ENCODE measurements around the gene MUC13. TPM values are rescaled to one million over a fixed set of nuclear protein-coding genes. Genes with fewer than 3 reads are reported as not detected.

The MUC13 gene
- not detected for polyA plus RNA-seq (2013, experiment 1 of 2)
- not detected for polyA plus RNA-seq (2013, experiment 2 of 2)

GRCh38 chr3:124934577-124934976 is at the start of gene MUC13:
TSS of gene MUC13 (minus strand) at chr3:124934751. CDS start at chr3:124934712, 39 bp downstream.
- H3K27me3 ChIP-seq (ENCODE audit: insufficient read depth, low read length): no peaks in the 10 kb centered on the region
- no peak within 1 kb of the TSS for H3K27ac ChIP-seq (ENCODE audit: low read depth, low read length)
- no peaks in the 10 kb centered on the region for H3K36me3 ChIP-seq (ENCODE audit: insufficient read depth, low read length)
- H3K4me3 ChIP-seq (ENCODE audit: low read length): no peak within 1 kb of the TSS
- H3K9me3 ChIP-seq (ENCODE audit: insufficient read depth, low read depth, low read length): no peaks in the 10 kb centered on the region
- H3K9ac ChIP-seq (ENCODE audit: low read depth, low read length): no peak within 1 kb of the TSS
- WGBS: 96% methylated on average over 5 of the region's 5 CpGs
- no peaks in the 10 kb centered on the region for H3K4me1 ChIP-seq (ENCODE audit: insufficient read depth, low read length)

GRCh38 chr3:124982855-124983254 is 48.3 kb upstream of the MUC13 start:
- Histone ChIP-seq H3K9me3 (ENCODE audit: insufficient read depth, low read depth, low read length) (no peaks in the 10 kb centered on the region), H3K9ac (ENCODE audit: low read depth, low read length) (no peak overlapping the region), H3K4me1 (ENCODE audit: insufficient read depth, low read length) (no peaks in the 10 kb centered on the region; the same call in 1 of the 2 replicates), H3K27me3 (ENCODE audit: insufficient read depth, low read length) (no peaks in the 10 kb centered on the region), H3K4me3 (ENCODE audit: low read length) (no peak overlapping the region), H3K27ac (ENCODE audit: low read depth, low read length) (no peak overlapping the region), H3K36me3 (ENCODE audit: insufficient read depth, low read length) (peaks cover 2% of the 10 kb centered on the region; the same call in 1 of the 2 replicates)
- 94% methylated on average over 2 of the region's 2 CpGs for WGBS

DNA sequence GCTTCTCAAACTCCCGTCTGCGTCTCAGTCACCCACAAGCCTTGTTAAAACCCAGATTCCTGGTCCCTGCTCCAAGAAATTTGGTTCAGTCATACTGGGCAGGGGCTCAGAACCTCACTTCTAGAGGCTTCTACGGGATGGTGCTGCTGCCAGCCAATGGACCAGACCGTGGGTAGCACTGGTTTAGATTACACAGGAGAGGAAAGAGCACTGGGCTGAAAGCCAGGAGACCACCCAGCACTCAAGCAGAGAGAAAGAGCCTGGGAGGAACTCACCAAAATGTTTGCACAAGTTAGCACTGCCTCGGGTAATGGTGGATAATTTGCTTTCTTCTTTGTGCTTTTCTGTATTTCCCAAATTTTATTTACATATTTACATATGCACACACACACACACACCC is 46.9 kb upstream of the MUC13 start:
- WGBS: 95% methylated on average over 5 of the region's 5 CpGs
- Histone ChIP-seq H3K27me3 (ENCODE audit: insufficient read depth, low read length) (no peaks in the 10 kb centered on the region), H3K27ac (ENCODE audit: low read depth, low read length) (no peak overlapping the region), H3K4me3 (ENCODE audit: low read length) (no peak overlapping the region), H3K4me1 (ENCODE audit: insufficient read depth, low read length) (no peaks in the 10 kb centered on the region; the same call in 1 of the 2 replicates), H3K9me3 (ENCODE audit: insufficient read depth, low read depth, low read length) (no peaks in the 10 kb centered on the region), H3K9ac (ENCODE audit: low read depth, low read length) (no peak overlapping the region), H3K36me3 (ENCODE audit: insufficient read depth, low read length) (peaks cover 2% of the 10 kb centered on the region; the same call in 1 of the 2 replicates)

GRCh38 chr3:124978627-124979026 is 44.1 kb upstream of the MUC13 start:
- H3K4me3 ChIP-seq (ENCODE audit: low read length): no peak overlapping the region
- peaks cover 2% of the 10 kb centered on the region; the same call in 1 of the 2 replicates for H3K36me3 ChIP-seq (ENCODE audit: insufficient read depth, low read length)
- no peak overlapping the region for H3K9ac ChIP-seq (ENCODE audit: low read depth, low read length)
- 92% methylated on average over 5 of the region's 7 CpGs for WGBS
- no peaks in the 10 kb centered on the region for H3K9me3 ChIP-seq (ENCODE audit: insufficient read depth, low read depth, low read length)
- H3K4me1 ChIP-seq (ENCODE audit: insufficient read depth, low read length): no peaks in the 10 kb centered on the region
- no peak overlapping the region for H3K27ac ChIP-seq (ENCODE audit: low read depth, low read length)
- H3K27me3 ChIP-seq (ENCODE audit: insufficient read depth, low read length): no peaks in the 10 kb centered on the region

DNA sequence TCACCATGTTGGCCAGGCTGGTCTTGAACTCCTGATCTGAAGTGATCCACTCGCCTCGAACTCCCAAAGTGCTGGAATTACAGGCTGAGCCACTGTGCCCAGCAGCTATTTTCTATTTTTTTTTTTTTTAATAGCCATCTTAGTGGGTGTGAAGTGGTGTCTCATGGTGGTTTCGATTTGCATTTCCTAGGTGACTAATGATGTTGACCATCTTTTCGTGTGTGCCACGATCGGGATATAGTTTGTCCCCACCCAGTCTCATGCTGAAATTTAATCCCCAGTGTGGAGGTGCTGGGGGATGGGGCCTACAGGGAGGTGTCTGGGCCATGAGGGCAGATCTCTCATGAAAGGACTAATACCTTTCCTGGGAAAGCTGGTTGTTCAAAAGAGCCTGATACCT is 41.8 kb upstream of the MUC13 start:
- Histone ChIP-seq H3K9ac (ENCODE audit: low read depth, low read length) (no peak overlapping the region), H3K36me3 (ENCODE audit: insufficient read depth, low read length) (peaks cover 10% of the 10 kb centered on the region; the same call in 1 of the 2 replicates), H3K27me3 (ENCODE audit: insufficient read depth, low read length) (no peaks in the 10 kb centered on the region), H3K4me1 (ENCODE audit: insufficient read depth, low read length) (no peaks in the 10 kb centered on the region), H3K27ac (ENCODE audit: low read depth, low read length) (no peak overlapping the region), H3K4me3 (ENCODE audit: low read length) (no peak overlapping the region), H3K9me3 (ENCODE audit: insufficient read depth, low read depth, low read length) (no peaks in the 10 kb centered on the region)
- 96% methylated on average over 6 of the region's 6 CpGs for WGBS

DNA sequence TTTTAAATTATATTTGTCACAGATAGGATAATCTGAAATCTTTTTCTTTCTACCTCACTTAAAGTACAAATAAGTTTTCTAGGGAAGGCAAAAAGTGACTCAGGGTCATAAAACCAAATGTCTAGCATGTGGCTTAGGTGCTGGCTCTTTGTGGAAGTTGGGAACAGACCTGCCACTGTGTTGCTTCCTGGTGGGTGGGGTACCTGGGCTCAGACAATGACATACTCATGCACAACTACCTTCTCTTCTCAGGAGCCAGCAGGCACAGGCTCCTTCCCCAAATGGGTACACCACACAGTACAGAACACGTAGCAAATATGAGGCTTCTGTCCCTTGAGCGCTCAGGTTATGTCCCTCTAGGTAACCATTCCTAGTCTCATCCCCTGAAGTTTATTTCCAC is 40.1 kb upstream of the MUC13 start:
- H3K9ac ChIP-seq (ENCODE audit: low read depth, low read length): no peak overlapping the region
- no peak overlapping the region for H3K27ac ChIP-seq (ENCODE audit: low read depth, low read length)
- no peak overlapping the region for H3K4me3 ChIP-seq (ENCODE audit: low read length)
- H3K27me3 ChIP-seq (ENCODE audit: insufficient read depth, low read length): no peaks in the 10 kb centered on the region
- H3K9me3 ChIP-seq (ENCODE audit: insufficient read depth, low read depth, low read length): no peaks in the 10 kb centered on the region
- H3K36me3 ChIP-seq (ENCODE audit: insufficient read depth, low read length): peaks cover 16% of the 10 kb centered on the region; the same call in 1 of the 2 replicates
- WGBS: 88% methylated on average over 2 of the region's 2 CpGs
- H3K4me1 ChIP-seq (ENCODE audit: insufficient read depth, low read length): no peaks in the 10 kb centered on the region

DNA sequence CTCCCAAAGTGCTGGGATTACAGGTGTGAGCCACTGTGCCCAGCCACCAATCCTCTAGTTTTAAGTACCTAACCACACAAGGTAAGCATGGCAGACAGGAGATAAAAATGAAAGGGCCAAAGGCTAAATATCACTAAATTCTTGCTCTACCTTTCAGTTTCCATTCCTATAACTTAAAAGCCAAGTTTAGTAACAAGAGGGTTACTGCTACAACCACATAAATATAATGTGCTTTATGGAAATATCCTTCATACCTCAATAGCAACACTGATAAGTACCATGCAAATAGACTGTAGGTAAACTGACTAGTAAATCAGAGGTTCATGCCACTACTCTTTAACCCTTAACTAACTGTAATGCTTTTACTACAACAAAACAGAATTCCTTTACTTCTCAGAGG is 38.7 kb upstream of the MUC13 start:
- no peak overlapping the region for H3K27ac ChIP-seq (ENCODE audit: low read depth, low read length)
- no peak overlapping the region for H3K9ac ChIP-seq (ENCODE audit: low read depth, low read length)
- H3K4me3 ChIP-seq (ENCODE audit: low read length): no peak overlapping the region
- no peaks in the 10 kb centered on the region for H3K27me3 ChIP-seq (ENCODE audit: insufficient read depth, low read length)
- H3K9me3 ChIP-seq (ENCODE audit: insufficient read depth, low read depth, low read length): no peaks in the 10 kb centered on the region
- no peaks in the 10 kb centered on the region for H3K4me1 ChIP-seq (ENCODE audit: insufficient read depth, low read length)
- peaks cover 25% of the 10 kb centered on the region; the same call in 1 of the 2 replicates for H3K36me3 ChIP-seq (ENCODE audit: insufficient read depth, low read length)

DNA sequence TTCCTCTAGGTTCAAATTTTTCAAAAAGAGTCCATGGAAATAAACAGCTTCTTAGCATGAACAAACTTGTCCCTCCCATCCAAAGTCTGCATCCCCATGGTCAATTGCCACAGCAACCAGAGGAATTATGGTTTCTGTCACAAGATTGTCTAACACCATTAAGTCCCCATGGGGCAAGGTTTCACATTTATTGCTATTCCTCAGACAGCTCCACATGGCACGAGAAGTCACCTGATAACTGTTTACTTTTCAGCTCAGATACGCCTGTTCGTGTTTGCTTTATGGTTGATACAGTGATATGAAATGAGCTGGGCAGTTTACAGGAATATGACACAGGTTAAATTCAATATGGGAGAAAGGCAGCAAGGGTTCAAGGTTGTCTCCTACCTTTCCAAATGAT is 37.9 kb upstream of the MUC13 start:
- Histone ChIP-seq H3K9me3 (ENCODE audit: insufficient read depth, low read depth, low read length) (no peaks in the 10 kb centered on the region), H3K27me3 (ENCODE audit: insufficient read depth, low read length) (no peaks in the 10 kb centered on the region), H3K27ac (ENCODE audit: low read depth, low read length) (no peak overlapping the region), H3K9ac (ENCODE audit: low read depth, low read length) (no peak overlapping the region), H3K4me1 (ENCODE audit: insufficient read depth, low read length) (no peaks in the 10 kb centered on the region), H3K36me3 (ENCODE audit: insufficient read depth, low read length) (peaks cover 25% of the 10 kb centered on the region; the same call in 1 of the 2 replicates), H3K4me3 (ENCODE audit: low read length) (no peak overlapping the region)
- 95% methylated on average over 3 of the region's 3 CpGs for WGBS

- Histone ChIP-seq H3K27ac (ENCODE audit: low read depth, low read length) (no peak overlapping the region), H3K9me3 (ENCODE audit: insufficient read depth, low read depth, low read length) (no peaks in the 10 kb centered on the region), H3K4me1 (ENCODE audit: insufficient read depth, low read length) (no peaks in the 10 kb centered on the region), H3K27me3 (ENCODE audit: insufficient read depth, low read length) (no peaks in the 10 kb centered on the region), H3K36me3 (ENCODE audit: insufficient read depth, low read length) (peaks cover 25% of the 10 kb centered on the region; the same call in 1 of the 2 replicates), H3K4me3 (ENCODE audit: low read length) (no peak overlapping the region), H3K9ac (ENCODE audit: low read depth, low read length) (no peak overlapping the region)
- WGBS: 96% methylated on average over 18 of the region's 18 CpGs
Observed at GRCh38 chr3:124969963-124970722, 35.6 kb upstream of the MUC13 start.

- H3K27me3 ChIP-seq (ENCODE audit: insufficient read depth, low read length): no peaks in the 10 kb centered on the region
- H3K36me3 ChIP-seq (ENCODE audit: insufficient read depth, low read length): peaks cover 25% of the 10 kb centered on the region; the same call in 1 of the 2 replicates
- H3K4me3 ChIP-seq (ENCODE audit: low read length): no peak overlapping the region
- no peak overlapping the region for H3K9ac ChIP-seq (ENCODE audit: low read depth, low read length)
- H3K4me1 ChIP-seq (ENCODE audit: insufficient read depth, low read length): no peaks in the 10 kb centered on the region
- H3K9me3 ChIP-seq (ENCODE audit: insufficient read depth, low read depth, low read length): no peaks in the 10 kb centered on the region
- H3K27ac ChIP-seq (ENCODE audit: low read depth, low read length): no peak overlapping the region
- WGBS: 91% methylated on average over 8 of the region's 8 CpGs
Observed at GRCh38 chr3:124969190-124969589, 34.6 kb upstream of the MUC13 start.

DNA sequence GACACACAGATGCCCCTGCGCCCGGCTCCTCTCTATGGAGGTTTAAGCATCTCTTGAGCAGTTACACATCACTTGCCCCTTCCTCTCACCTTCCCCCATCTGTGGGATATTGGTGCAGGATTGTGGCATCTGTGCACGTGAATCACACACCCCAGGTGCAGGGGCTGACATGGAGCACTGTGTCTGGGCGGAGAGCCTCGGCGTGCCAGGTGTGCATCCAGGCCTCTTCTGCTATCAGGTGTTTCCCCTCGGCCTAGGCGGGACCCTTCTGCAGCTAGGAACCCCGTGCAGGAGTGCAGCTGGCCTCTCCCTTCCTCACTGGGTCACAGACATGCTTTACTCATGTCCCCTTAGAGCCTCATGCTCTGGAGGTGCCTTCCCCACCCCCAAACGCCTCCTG is 33.4 kb upstream of the MUC13 start:
- Histone ChIP-seq H3K4me1 (ENCODE audit: insufficient read depth, low read length) (no peaks in the 10 kb centered on the region), H3K36me3 (ENCODE audit: insufficient read depth, low read length) (peaks cover 21% of the 10 kb centered on the region; the same call in 1 of the 2 replicates), H3K9ac (ENCODE audit: low read depth, low read length) (no peak overlapping the region), H3K4me3 (ENCODE audit: low read length) (no peak overlapping the region), H3K9me3 (ENCODE audit: insufficient read depth, low read depth, low read length) (no peaks in the 10 kb centered on the region), H3K27ac (ENCODE audit: low read depth, low read length) (no peak overlapping the region), H3K27me3 (ENCODE audit: insufficient read depth, low read length) (no peaks in the 10 kb centered on the region)
- WGBS: 91% methylated on average over 10 of the region's 10 CpGs
